ENCODE measurements around the gene FAS. TPM values are rescaled to one million over a fixed set of nuclear protein-coding genes. Genes with fewer than 3 reads are reported as not detected.
A peak's percentile ranks its signal among the peaks of the same experiment; 100 is the strongest.

Gene FAS
- total RNA-seq, 4 donors from 2014 or later: 14.4 to 133 (median 48.7) TPM

DNA sequence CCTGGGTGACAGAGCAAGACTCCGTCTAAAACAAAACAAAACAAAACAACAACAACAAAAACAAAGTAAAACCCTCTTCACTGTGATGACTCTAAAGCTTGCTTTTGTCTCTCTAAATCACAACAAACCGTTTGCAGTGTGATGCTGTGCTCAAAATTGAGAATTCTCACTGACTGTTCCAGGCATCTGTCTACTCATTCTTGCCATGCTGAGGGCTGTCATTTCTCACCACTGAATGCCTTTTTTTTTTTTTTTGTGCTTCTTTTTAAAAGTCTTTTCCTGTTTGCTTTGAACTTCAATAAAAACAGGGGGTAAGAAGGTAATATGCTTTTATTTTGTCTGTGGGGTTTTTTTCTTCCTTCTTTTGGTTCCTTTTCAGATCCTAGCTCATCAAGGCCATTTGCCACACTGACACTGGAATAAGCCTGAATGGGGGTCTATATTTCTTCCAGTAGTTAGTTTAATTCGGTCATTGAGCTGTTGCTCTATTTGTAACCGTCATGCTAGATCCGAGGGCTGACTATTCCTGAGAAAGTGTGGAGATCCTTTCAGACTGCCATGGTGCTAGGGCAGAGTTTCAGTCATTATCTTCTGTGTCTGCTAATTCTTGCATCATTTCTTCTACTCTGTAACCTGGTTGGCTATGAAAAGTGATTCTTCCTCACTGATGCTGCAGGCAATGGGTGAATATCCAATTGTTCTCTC, 10.6 kb downstream of the FAS start:
- Histone ChIP-seq H3K27me3 (no peaks in the 10 kb centered on the region), H3K9me3 (no peaks in the 10 kb centered on the region), H3K4me3 (no peak overlapping the region), H3K36me3 (no peaks in the 10 kb centered on the region), H3K27ac (peak overlapping the region; percentile 52 to 99), H3K4me1 (no peaks in the 10 kb centered on the region)
- intact Hi-C loops (cut with DNase I; ENCODE audit: low total_unique reads): no loop called here
- no peak for TF ChIP-seq POLR2A (IDR thresholded peaks at IDR 0.05)
- TF ChIP-seq, protein P1, sequence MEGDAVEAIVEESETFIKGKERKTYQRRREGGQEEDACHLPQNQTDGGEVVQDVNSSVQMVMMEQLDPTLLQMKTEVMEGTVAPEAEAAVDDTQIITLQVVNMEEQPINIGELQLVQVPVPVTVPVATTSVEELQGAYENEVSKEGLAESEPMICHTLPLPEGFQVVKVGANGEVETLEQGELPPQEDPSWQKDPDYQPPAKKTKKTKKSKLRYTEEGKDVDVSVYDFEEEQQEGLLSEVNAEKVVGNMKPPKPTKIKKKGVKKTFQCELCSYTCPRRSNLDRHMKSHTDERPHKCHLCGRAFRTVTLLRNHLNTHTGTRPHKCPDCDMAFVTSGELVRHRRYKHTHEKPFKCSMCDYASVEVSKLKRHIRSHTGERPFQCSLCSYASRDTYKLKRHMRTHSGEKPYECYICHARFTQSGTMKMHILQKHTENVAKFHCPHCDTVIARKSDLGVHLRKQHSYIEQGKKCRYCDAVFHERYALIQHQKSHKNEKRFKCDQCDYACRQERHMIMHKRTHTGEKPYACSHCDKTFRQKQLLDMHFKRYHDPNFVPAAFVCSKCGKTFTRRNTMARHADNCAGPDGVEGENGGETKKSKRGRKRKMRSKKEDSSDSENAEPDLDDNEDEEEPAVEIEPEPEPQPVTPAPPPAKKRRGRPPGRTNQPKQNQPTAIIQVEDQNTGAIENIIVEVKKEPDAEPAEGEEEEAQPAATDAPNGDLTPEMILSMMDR (IDR thresholded peaks at IDR 0.05): no peak
- DNase-seq: no peak

DNA sequence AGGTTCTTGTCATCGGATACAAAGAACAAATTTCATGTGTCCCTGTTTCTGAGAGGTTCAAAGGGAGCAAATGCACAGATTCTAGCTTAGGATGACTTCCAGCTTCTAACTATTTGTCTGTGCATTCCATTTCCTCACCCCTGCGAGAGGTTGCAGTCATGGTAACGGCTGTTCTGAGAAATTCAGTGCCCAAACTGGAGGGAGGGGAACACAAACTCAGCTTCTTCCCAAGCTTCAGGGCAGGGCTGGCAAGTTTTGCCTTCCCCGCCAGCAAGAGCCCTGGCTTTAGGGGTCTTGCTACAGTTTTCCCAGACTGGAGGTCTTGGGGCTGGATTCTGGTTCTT, 11.1 kb downstream of the FAS start:
- Histone ChIP-seq H3K27me3 (no peaks in the 10 kb centered on the region), H3K36me3 (no peaks in the 10 kb centered on the region), H3K4me1 (no peaks in the 10 kb centered on the region), H3K27ac (peak overlapping the region; percentile 52 to 99), H3K9me3 (no peaks in the 10 kb centered on the region), H3K4me3 (no peak overlapping the region)
- DNase-seq: no peak
- intact Hi-C loops (cut with DNase I; ENCODE audit: low total_unique reads): no loop called here
- no peak for TF ChIP-seq POLR2A (IDR thresholded peaks at IDR 0.05)
- TF ChIP-seq, protein P1 (IDR thresholded peaks at IDR 0.05): no peak

DNA sequence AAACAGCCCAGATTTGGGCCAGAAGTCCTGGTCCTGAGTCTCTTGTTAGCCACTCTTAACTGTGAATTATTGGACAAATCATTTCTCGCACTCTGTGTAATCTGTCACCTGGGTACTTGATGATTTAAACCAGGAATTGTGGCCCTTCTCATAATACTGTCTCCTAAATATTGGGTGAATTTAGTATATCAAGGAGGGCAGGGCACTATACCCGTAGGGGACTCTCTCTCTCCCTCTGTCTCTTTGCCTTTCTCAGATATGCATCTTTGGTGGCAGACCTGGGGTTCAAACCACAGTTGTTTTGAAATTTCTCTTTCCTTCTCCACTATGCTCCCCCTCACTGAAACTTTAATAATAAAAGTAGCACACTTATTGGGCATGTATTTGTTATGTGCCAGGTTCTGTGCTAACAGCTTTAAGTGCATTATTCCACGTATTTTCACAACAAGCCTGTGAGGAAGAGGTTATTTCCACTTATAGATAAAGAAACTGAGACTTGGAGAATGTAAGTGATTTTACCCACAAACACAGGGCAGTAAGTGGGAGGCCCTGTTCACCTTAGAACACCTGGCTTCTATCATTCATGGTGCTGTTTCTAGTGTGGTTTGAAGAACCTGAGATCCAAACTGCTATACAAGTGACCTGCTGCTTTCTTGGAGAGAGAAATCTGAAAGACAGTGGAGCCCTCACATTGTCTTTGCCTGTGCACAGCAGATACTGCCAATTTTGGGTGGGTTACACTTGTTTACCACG, 11.8 kb downstream of the FAS start:
- no peaks in the 10 kb centered on the region for H3K4me1 ChIP-seq
- no peaks in the 10 kb centered on the region for H3K36me3 ChIP-seq
- H3K9me3 ChIP-seq: no peaks in the 10 kb centered on the region
- intact Hi-C loops (cut with DNase I; ENCODE audit: low total_unique reads): no loop called here
- H3K4me3 ChIP-seq: no peak overlapping the region
- H3K27me3 ChIP-seq: no peaks in the 10 kb centered on the region
- DNase-seq: no peak
- H3K27ac ChIP-seq: peak overlapping the region; percentile 52 to 99
- no peak for TF ChIP-seq POLR2A (IDR thresholded peaks at IDR 0.05)
- TF ChIP-seq, protein P1 (IDR thresholded peaks at IDR 0.05): no peak

DNA sequence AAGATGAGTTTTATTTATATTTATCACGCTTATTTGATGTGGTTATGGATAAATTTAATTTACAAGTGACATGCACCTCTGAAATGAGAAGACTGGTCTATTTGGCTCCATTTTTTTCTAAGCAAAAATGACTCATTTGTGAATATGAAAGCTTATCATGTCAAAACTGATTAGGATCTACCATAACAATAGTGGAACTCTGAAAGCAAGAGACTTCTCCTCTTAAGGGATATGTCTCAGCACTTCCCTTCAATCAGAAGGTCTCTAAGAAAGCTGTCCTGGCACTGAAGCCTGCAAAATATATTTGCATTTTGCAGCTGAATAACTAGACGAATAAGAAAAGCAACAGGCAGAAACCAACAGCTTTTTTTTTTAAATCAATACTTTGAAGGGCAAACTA, 12.7 kb downstream of the FAS start:
- no peak for DNase-seq
- intact Hi-C loops (cut with DNase I; ENCODE audit: low total_unique reads): no loop called here

More for the DNA sequence above, 12.7 kb downstream of the FAS start:
- Histone ChIP-seq H3K36me3 (no peaks in the 10 kb centered on the region), H3K9me3 (no peaks in the 10 kb centered on the region), H3K27me3 (no peaks in the 10 kb centered on the region), H3K4me3 (no peak overlapping the region), H3K4me1 (no peaks in the 10 kb centered on the region), H3K27ac (peak overlapping the region in 1 of 2 donors; percentile 99)
- TF ChIP-seq, protein P1 (IDR thresholded peaks at IDR 0.05): no peak
- TF ChIP-seq POLR2A (IDR thresholded peaks at IDR 0.05): no peak
